LNCaP clone FGC (cell line): ENCODE results near the gene DPH6.

Experiments
- DNase-seq: peaks from one replicate; pipeline ENCODE4 v3.0.0-alpha.2; 2011; ENCODE audit warnings: low read depth
- H3K4me3 ChIP-seq: 2 replicates; pipeline ENCODE4 v1.5.1; 2011; ENCODE audit warnings: mild to moderate bottlenecking, low read depth, low read length, control low read depth
- CTCF ChIP-seq: IDR thresholded peaks from 2 replicates; pipeline ENCODE4 v1.5.1; 2012; ENCODE audit warnings: mild to moderate bottlenecking; ENCODE audit not compliant: control insufficient read depth, insufficient read depth; ENCODE audit errors: extremely low read depth

The DPH6 gene

GRCh38 chr15:35557012-35557411 lies 11.0 kb upstream of the DPH6 start:
- DNase-seq: no peak
- TF ChIP-seq CTCF: no peak
- no peak overlapping the region for H3K4me3 ChIP-seq

- H3K4me3 ChIP-seq: no peak overlapping the region
- DNase-seq: no peak
- no peak for TF ChIP-seq CTCF
Measured at GRCh38 chr15:35555244-35555643, 9.3 kb upstream of the DPH6 start.

- TF ChIP-seq CTCF: no peak
- H3K4me3 ChIP-seq: no peak overlapping the region
- no peak for DNase-seq
Measured at GRCh38 chr15:35550957-35551356, 5.0 kb upstream of the DPH6 start.

- no peak for TF ChIP-seq CTCF
- DNase-seq: no peak
- no peak overlapping the region for H3K4me3 ChIP-seq
Measured at GRCh38 chr15:35549567-35549966, 3.6 kb upstream of the DPH6 start.

- H3K4me3 ChIP-seq: no peak overlapping the region
- TF ChIP-seq CTCF: no peak
Measured at GRCh38 chr15:35548435-35548834, 2.5 kb upstream of the DPH6 start.

GRCh38 chr15:35547775-35548364 lies 1.9 kb upstream of the DPH6 start:
- no peak for DNase-seq
- no peak for TF ChIP-seq CTCF
- no peak overlapping the region for H3K4me3 ChIP-seq

More at GRCh38 chr15:35548435-35548834, 2.5 kb upstream of the DPH6 start:
- no peak for DNase-seq

GRCh38 chr15:35546511-35547381 lies 781 bp upstream of the DPH6 start:
- no peak for TF ChIP-seq CTCF
- peak overlapping the region; percentile 83 for H3K4me3 ChIP-seq
- DNase-seq: no peak
